UCSD-AML1 (cell line): ENCODE data around the gene CERS6.
"Not testable (repeated sequence)": the region's sequence is repeated elsewhere in the genome, so short reads cannot be mapped to it uniquely, and the experiment has no call there.

Experiments used
- DNase-seq: peaks from one replicate; lab custom pipeline; 2025; ENCODE audit not compliant: unreplicated experiment; lab: John Stamatoyannopoulos, UW

Gene CERS6

GRCh38 chr2:168633200-168633599, 177.1 kb downstream of the CERS6 start:
- no peak for DNase-seq

- no peak for DNase-seq
Measured at GRCh38 chr2:168633895-168634294, 177.8 kb downstream of the CERS6 start.

- no peak for DNase-seq
Measured at GRCh38 chr2:168635065-168635577, 179.0 kb downstream of the CERS6 start.

- no peak for DNase-seq
Measured at GRCh38 chr2:168639018-168639417, 182.9 kb downstream of the CERS6 start.

- DNase-seq: no peak
Measured at GRCh38 chr2:168639441-168639898, 183.4 kb downstream of the CERS6 start.

GRCh38 chr2:168640039-168640438, 184.0 kb downstream of the CERS6 start:
- no peak for DNase-seq

- DNase-seq: no peak
Measured at GRCh38 chr2:168641636-168642035, 185.6 kb downstream of the CERS6 start.

GRCh38 chr2:168642873-168643272, 186.8 kb downstream of the CERS6 start:
- DNase-seq: no peak

- no peak for DNase-seq
Measured at GRCh38 chr2:168643979-168644378, 187.9 kb downstream of the CERS6 start.

GRCh38 chr2:168645696-168646338, 189.7 kb downstream of the CERS6 start:
- no peak for DNase-seq

- DNase-seq: peak; percentile 16
Measured at GRCh38 chr2:168649105-168649504, 193.0 kb downstream of the CERS6 start.

GRCh38 chr2:168649562-168649961, 193.5 kb downstream of the CERS6 start:
- DNase-seq: no peak

- DNase-seq: no peak
Measured at GRCh38 chr2:168650139-168650538, 194.1 kb downstream of the CERS6 start.

GRCh38 chr2:168650781-168651180, 194.7 kb downstream of the CERS6 start:
- no peak for DNase-seq

- DNase-seq: no peak
Measured at GRCh38 chr2:168652997-168653921, 197.2 kb downstream of the CERS6 start.

GRCh38 chr2:168654705-168655104, 198.6 kb downstream of the CERS6 start:
- no peak for DNase-seq

- no peak for DNase-seq
Measured at GRCh38 chr2:168655207-168655606, 199.1 kb downstream of the CERS6 start.

- not testable (repeated sequence) for DNase-seq
Measured at GRCh38 chr2:168657378-168657777, 201.3 kb downstream of the CERS6 start.

GRCh38 chr2:168658706-168659105, 202.6 kb downstream of the CERS6 start:
- no peak for DNase-seq

GRCh38 chr2:168660870-168661862, 205.1 kb downstream of the CERS6 start:
- DNase-seq: no peak

GRCh38 chr2:168661863-168662256, 205.8 kb downstream of the CERS6 start:
- no peak for DNase-seq
